Colon (tissue), 2 donors: ENCODE measurements around the gene AGR2.

Experiments
- FAIRE-seq: peaks from 2 replicates; lab custom pipeline; 2012; peaks lifted over from hg19 to GRCh38; lab: Jason Lieb, UNC
- donor health status: control.
- donor health status: control.

Gene AGR2

DNA sequence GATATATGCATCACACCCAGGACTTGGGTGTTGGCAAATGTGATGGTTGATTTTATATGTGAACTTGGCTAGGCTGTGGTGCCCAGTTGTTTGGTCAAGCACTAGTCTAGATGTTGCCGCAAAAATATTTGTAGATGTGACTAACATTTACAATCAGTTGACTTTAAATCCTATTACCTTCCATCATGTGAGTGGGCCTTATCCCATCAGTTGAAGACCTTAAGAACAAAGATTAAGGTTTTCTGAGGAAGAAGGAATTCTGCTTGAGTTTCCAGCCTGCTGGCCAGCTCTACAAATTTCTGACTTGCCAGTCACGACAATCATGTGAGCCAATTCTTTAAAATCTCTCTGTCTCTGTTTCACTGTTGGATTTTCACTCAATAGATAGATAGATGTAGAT, 30.9 kb downstream of the AGR2 start:
- no peak for FAIRE-seq

DNA sequence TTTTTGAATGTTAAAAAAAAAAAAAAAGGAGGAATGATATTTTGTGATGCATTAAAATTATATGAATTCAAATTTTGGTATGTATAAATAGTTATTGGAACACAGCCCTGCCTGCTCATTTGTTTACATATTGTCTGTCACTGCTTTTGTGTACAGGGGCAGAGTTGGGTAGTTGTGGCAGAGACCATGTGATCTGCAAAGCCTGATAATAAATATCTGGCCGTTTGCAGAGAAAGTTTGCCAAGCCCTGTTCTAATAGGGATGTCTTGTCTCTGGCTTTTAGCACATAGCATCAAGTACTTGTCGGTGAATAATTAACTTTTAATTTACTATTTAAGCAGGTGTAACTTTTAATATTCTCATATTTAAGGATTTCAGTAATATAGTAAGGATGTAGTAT, 31.5 kb downstream of the AGR2 start:
- FAIRE-seq, result no peak

DNA sequence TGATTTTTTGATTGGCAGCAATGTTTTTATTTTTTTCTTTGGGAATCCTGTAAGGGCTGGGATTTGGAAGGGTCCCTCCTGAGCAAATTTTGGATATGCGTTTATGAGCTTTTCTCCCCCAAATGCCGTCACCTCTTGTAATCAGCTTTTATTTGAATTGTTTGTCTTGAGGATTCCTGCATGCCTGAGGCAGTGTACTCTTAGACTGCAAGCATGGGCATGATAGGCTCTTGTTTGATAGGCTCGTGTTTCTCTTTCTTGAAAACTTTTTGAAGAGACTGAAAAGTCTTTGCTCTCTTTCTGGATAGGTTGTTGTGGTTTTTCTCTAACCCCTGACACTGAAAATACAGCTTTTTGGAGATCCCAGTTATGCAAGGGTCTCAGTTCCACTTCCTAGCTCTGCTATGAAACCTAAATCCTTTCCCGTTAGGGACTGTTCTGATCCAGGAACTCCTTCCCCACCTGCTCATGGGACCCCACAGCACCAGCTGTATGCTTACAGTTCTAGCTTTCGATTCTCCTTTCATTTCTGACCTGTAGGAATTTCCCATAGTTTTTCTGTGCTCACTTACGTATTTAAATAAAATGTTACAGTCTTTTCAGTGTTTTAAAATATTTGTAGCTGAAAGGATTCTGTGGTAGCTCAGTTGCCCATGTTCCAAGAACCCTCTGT, 34.0 kb downstream of the AGR2 start:
- no peak for FAIRE-seq

DNA sequence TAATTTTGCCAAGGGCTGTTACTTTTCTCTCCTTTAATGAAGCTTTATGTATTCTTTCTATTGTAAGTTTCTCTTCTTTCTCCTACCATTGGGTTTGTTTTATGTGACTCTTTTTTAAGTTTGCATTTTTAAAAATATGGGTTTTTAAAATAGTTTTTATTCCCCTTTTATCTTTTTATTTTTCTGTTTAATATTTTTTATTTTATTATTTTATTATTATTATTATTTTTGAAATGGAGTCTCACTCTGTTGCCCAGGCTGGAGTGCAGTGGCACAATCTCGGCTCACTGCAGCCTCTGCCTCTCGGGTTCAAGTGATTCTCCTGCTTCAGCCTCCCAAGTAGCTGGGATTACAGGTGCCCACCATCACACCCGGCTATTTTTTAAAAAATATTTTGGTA, 34.8 kb downstream of the AGR2 start:
- FAIRE-seq, result peak; percentile 24

DNA sequence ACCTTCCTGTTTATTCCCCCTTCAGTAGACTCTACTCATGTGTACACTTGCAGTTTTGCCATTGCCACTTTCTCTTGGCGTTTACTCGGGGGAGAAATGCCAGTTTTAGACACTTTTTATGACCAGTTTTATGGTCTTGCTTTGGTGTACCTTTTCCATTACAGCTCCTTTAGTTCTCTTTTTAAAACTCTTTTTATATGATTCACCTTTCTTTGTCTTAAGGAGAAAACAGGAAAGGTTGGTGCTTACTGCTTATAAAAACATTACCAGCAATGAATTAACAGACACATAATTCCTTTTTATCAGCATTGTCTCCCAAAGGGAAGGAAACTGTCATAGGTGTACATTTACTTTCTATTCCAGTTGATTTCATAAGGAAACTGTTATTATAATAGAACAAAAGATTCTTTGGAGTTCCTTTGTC, 39.4 kb downstream of the AGR2 start:
- FAIRE-seq, result no peak

DNA sequence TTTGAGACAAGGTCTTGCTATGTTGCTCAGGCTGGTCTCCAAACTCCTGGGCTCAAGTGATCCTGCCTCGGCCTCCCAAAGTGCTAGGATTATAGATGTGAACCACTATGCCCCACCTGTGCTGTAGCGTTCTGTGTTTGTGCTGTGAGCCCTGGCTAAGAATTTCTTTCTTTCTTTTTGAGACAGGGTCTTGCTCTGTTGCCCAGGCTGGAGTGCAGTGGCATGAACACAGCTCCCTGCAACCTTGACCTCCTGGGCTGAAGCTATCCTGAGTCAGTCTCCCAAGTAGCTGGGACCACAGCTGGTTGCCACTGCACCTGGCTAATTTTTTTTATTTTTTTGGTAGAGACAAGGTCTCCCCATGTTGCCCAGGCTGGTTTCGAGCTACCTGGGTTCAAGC, 39.9 kb downstream of the AGR2 start:
- FAIRE-seq, result no peak

DNA sequence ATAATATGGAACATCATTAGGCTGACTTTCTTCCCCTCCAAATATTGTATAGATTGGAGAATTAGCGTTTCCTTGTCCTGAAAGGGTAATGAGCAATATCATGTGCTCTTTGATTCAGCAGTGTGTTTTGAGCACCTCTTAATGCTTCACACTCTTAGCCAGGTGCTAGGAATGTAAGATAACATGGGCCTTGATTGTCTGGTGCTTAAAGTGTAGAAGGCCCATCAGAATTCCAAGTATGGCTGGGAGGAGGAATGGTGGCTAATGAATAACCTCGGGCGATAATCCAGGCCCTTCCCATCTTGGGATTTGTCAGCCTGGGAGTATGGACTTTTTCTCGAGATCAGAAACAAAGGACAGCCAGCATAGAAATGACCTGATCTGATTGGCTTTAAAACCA, 42.6 kb downstream of the AGR2 start:
- FAIRE-seq, result no peak

DNA sequence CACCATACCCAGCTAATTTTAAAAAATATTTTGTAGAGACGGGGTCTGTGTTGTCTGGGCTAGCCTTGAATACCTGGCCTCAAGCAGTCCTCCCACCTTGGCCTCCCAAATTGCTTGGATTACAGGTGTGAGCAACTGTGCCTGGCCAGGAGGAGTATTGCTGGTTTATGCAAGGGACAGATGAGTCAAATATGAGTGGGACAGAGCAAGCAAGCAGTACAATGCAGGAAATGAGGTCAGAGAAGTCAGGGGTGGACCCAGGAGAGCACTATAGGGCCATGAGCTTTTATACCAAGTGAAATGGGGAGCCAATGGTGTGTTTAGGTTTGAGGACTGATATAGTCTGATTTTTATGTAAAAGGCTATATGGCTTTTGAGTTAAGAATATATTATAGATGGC, 45.0 kb downstream of the AGR2 start:
- no peak for FAIRE-seq

DNA sequence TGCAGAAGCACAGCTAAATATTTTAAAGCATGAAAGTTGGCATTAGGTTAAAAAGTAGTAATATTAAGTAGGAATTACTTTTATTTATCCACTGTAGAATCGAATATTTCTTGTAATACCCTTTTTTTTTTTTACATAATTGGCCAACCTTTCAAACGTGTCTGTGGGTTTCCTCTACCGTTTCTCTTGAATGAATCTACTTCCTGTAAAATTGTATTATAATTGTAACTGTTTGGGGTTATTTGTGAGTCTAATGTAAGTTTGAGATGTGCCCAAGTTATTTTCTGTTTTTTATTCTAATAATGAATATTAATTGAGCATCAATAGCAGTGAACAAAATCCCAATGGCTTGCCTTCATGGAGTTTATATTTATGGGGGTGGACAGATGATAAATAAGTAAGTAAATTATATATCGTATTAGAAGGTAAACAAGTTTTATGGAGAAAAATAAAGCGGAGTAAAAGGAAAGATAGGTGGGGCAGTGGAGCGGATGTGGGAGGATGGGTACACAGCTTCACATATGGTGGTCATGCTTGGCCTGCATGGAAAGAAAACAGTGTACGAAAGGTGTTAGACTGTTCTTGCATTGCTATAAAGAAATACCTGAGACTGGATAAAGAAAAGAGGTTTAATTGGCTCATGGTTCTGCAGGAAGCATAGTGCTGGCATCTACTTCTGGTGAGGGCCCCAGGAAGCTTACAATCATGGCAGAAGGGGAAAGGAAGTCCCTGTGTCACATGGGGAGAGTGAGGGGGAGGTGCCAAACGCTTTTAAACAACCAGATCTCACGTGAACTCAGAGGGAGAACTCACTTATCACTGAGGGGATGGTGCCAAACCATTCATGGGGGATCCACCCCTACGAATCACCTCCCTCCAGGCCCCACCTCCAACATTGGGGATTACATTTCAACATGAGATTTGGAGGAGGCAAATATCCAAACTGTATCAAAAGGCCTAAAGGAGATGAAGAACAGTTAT, 45.9 kb downstream of the AGR2 start:
- FAIRE-seq, result peak; percentile 31

DNA sequence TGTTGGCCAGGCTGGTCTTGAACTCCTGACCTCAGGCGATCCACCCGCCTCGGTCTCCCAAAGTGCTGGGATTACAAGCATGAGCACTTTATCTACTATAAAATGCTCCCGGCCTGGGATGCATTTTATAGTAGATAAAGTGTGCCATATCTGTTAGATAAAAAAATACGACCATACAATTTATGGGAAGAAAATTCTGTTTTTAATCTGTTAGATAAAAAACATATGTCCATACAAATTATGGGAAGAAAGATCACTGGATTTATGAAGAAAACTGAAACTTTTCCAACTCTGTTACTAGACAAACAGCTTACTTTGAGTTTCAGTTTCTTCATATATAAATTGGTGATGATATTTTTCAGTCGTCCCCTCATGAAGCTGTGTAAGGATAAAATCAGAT, 46.8 kb downstream of the AGR2 start:
- FAIRE-seq, result no peak

DNA sequence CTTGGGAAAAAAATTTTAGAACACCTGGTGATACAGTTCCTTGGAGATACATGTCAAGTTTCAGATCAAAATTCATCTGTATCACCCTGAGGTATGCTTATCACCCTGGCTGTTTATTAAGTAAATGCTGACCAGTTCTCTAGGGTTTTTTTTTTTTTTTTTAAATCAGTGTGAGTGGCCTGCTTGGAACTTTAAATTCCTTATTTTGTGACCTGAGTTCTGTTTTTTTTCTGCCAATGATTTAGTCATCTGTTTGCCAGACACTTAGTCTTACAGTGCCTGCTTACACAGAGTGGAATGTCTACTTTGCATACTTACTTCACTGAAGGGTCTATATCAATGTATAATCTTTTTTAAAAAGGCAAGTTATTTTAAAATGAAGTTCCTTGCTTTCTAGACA, 49.4 kb downstream of the AGR2 start:
- FAIRE-seq, result no peak

DNA sequence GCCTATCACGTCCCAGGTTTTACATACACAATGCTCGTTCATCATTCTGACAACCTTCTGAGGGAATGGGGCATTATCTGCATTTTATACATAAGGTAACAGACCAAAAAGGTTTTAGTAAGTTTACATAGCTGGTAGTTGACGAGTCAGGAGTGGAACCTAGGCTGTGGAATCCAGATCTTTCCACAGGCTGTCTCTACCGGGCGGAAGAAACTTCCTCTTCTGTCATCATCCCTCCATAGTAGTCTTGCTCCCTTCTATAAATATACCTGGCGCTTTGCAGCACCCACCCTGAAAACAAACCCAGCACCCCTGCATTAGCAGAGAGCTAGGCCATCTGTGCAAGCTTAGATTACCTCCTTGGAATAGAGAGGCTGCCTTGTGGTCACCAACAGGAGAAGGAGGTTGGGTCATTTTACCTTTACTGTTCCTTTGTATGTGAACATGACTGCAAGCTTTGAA, 49.9 kb downstream of the AGR2 start:
- no peak for FAIRE-seq

DNA sequence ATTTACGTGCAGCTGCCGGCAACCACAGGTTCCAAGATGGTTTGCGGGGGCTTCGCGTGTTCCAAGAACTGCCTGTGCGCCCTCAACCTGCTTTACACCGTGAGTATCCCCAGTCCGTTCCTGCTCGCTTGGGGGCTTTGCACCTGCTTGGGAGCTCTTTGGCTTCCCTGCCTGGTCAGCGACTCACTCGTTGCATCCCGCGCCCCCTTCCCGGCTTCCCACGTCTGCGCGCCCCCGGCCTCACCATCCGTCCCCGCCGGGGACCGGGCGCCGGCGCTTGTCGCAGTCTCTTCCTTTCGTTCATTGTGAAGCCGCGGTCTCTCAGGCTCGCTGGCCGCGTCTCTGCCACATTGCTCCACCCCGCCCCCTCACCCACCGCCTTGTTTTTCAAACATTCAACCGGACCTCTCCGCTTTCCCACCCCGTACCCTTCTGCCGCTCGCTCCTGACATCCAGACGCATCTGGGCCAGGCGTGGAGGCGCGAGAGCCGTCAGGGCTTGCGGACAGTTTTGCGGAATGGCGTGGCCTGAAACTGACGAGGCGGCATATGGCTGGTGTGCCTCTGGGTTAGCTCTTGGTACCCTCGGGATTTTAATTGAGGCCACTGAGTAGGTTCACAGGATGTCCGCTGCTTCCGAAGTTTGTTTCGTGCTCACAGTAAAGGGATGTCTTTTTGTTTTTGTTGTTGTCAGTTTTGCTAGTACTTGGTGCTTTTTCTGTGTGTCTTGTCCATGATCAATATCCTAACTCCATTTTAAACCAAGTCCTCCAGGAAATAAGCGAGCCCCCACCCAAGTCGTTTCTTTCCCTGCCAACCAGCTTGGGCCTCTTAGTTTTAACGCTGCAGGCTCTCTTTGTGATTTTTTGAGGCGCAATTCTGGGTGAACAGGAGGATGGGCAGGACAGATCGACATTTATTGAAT, 50.6 kb downstream of the AGR2 start:
- FAIRE-seq, result no peak

DNA sequence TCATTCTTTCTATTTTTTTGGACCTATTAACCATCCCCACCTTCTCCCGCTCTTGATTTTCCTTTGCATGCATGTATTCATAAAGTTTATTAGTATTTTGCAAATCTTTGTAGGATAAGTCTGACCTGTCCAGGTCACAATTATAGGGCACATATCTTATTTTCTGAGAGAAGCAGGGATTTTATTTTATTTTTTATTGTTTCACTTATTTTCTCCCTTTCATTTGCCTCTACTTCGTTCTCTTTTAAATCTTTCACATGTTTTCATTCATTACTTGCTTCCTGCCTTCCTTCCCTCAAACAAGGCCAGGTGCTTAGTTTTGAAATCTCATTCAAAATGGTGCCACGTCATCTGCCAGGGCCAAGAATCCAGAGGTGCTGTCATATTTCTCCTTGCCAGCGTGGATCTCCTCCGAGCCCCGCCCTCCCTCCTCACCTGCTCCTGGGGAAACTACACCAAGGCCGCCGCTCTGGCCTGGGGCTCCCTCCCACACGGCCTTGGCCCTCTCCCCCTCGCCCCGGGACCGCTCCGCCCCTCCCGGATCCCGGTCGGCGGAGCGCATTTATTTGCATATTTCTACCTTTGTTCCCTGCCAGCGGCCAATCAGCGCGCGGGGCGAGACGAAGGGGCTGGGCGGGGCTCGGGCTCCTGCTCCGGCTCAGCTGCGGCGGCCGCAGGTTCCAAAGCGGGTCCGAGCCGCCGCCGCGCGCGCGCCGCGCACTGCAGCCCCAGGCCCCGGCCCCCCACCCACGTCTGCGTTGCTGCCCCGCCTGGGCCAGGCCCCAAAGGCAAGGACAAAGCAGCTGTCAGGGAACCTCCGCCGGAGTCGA, 51.5 kb downstream of the AGR2 start, which contains the start of gene TSPAN13:
TSS of gene TSPAN13 (plus strand) at position 654 of the 830 bp plus-strand sequence. CDS start 213 bp downstream, outside the sequence.
- FAIRE-seq, result no peak

DNA sequence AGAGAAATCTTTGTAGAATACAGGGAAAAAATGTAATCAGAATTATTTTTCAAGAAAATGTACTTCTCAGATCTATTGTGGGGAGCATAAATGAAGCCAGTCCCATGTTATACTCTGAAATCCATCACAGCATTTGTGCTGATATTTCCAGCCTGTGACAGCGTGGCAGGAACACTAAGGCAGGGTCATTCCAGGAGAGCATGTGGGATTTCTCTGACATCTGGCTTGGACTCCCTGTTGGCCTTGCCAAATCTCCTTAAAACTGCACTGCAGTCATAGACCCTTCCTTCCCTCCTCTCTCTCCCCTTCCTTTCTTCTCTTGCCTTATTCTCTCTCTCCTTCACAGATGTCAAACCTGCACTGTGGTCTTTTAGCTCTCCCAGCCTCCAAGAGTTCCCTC, 57.7 kb downstream of the AGR2 start:
- no peak for FAIRE-seq

DNA sequence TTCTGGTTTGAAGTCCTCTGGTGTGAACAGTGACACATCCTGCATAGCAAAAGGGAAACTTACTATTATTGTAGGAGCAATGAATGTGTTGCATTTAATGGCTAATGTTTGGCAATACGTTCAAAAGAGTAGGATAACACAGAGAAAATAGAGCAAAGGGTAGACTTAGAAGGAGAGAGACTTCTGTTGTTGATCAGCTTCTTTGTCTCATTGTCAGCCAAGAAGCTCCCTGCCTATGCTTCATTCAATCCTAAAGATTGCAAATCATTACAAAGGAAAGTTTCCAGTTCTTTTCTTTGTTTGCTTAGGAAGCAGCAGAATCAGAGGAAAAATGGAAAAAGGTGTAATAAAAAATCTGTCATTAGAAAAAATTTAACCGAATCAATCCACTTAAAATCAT, 59.2 kb downstream of the AGR2 start:
- FAIRE-seq, result no peak

DNA sequence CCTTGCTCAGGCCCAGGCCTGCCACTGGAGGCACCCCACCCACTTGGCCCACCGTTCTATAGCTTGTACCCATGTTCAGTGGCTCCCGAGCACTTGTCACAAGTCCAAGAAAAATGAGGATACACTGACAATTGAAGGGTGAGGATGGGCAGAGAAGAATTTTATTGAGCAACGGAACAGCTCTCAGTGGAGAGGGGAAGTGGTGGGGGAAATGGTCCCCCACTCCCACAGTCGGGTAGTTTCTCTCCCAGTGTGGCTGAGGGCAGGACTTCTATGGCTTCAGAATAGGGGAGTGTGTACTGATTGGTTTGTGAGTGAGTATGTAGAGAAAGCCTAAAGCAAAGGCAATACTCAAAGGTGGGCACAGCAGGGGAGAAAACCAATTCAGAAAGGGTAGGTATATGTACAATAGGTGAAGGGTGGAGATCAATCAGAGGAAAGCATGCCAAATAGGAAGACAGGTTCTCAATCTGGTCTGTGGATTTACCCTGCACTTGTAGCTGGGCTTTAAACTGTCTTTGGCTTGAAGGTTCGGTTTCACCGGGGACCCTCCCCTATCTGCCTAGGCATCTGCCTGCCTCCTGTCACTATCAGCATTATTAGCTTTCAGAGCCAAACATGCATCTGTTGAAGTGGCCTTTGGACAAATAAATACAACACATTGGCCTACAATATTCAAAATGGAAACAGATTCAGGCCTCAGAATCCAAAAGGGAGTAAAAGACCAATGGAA, 60.1 kb downstream of the AGR2 start:
- FAIRE-seq, result no peak

DNA sequence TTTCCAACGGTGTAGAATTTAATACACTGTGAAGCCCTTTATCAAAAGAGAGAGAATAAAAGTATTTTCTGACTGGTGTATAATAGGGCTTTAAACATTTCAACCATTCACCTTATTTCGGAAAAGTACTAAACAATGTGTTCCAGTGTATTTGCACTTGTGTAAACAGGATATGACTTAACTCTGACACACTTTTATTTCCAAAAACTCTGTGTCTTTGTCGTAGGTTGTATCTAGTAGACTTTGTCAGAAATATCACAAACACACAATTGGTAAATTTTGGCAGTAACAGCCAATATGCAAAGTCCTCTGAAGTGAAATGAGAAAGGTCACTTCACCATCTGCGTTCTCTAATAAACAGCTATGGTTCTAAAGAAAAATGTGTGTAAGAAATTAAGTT, 61.6 kb downstream of the AGR2 start:
- no peak for FAIRE-seq

DNA sequence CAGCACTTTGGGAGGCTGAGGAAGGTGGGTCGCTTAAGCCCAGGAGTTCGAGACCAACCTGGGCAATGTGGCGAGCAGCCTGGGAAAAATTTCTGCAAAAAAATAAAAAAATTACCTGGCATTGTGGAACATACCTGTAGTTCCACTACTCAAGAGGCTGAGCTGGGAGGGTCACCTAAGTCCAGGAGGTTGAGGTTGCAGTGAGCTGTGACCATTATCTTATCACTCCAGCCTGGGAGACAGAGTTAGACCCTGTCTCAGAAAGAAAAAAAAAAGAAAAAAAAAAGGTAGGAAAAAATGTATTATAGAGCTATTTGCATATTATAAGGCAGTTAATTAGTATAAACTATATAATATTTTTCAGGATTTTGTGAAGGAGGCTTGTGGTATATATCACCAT, 62.3 kb downstream of the AGR2 start:
- no peak for FAIRE-seq
